HG03354 (cell line): ENCODE results near the gene FAM9C.
A peak's percentile ranks its signal among the peaks of the same experiment; 100 is the strongest.

ENCODE experiments used
- ATAC-seq: cut with Tn5 transposase; IDR thresholded peaks from one replicate; pipeline ENCODE4 v1.9.1; 2021; ENCODE audit warnings: mild to moderate bottlenecking; ENCODE audit not compliant: unreplicated experiment, poor library complexity, severe bottlenecking

The FAM9C gene

GRCh38 chrX:13009844-13010243 lies 34.6 kb downstream of the FAM9C start:
- no peak for ATAC-seq

- ATAC-seq, result no peak
Measured at GRCh38 chrX:13009273-13009672, 35.1 kb downstream of the FAM9C start.

- ATAC-seq, result no peak
Measured at GRCh38 chrX:13008851-13009250, 35.6 kb downstream of the FAM9C start.

GRCh38 chrX:13008189-13008533 lies 36.3 kb downstream of the FAM9C start:
- ATAC-seq, result peak; percentile 34

GRCh38 chrX:13007519-13008188 lies 36.8 kb downstream of the FAM9C start:
- no peak for ATAC-seq

GRCh38 chrX:13005661-13006473 lies 38.6 kb downstream of the FAM9C start:
- ATAC-seq, result peak; percentile 70

- ATAC-seq, result peak; percentile 27
Measured at GRCh38 chrX:13001961-13002671, 42.3 kb downstream of the FAM9C start.

GRCh38 chrX:13001097-13001496 lies 43.3 kb downstream of the FAM9C start:
- ATAC-seq, result no peak

- ATAC-seq, result peak; percentile 56
Measured at GRCh38 chrX:13000301-13000811, 44.1 kb downstream of the FAM9C start.

GRCh38 chrX:12999422-12999821 lies 45.0 kb downstream of the FAM9C start:
- ATAC-seq, result peak; percentile 54

GRCh38 chrX:12997906-12998687 lies 46.3 kb downstream of the FAM9C start:
- ATAC-seq, result no peak

GRCh38 chrX:12996934-12997435 lies 47.4 kb downstream of the FAM9C start:
- no peak for ATAC-seq

GRCh38 chrX:12994321-12994720 lies 50.1 kb downstream of the FAM9C start:
- ATAC-seq, result no peak

- no peak for ATAC-seq
Measured at GRCh38 chrX:12993826-12994225, 50.6 kb downstream of the FAM9C start.

- ATAC-seq, result no peak
Measured at GRCh38 chrX:12992544-12993118, 51.8 kb downstream of the FAM9C start.

GRCh38 chrX:12991575-12991974 lies 52.8 kb downstream of the FAM9C start:
- no peak for ATAC-seq

GRCh38 chrX:12989461-12989860 lies 55.0 kb downstream of the FAM9C start:
- ATAC-seq, result no peak

- no peak for ATAC-seq
Measured at GRCh38 chrX:12988797-12989196, 55.6 kb downstream of the FAM9C start.

GRCh38 chrX:12987900-12988594 lies 56.4 kb downstream of the FAM9C start:
- ATAC-seq, result no peak
